ENCODE results near the gene DGKQ. TPM values are rescaled to one million over a fixed set of nuclear protein-coding genes. Genes with fewer than 3 reads are reported as not detected.

Gene DGKQ
- total RNA-seq, 1 experiment from 2014 or later = 12.4 TPM

DNA sequence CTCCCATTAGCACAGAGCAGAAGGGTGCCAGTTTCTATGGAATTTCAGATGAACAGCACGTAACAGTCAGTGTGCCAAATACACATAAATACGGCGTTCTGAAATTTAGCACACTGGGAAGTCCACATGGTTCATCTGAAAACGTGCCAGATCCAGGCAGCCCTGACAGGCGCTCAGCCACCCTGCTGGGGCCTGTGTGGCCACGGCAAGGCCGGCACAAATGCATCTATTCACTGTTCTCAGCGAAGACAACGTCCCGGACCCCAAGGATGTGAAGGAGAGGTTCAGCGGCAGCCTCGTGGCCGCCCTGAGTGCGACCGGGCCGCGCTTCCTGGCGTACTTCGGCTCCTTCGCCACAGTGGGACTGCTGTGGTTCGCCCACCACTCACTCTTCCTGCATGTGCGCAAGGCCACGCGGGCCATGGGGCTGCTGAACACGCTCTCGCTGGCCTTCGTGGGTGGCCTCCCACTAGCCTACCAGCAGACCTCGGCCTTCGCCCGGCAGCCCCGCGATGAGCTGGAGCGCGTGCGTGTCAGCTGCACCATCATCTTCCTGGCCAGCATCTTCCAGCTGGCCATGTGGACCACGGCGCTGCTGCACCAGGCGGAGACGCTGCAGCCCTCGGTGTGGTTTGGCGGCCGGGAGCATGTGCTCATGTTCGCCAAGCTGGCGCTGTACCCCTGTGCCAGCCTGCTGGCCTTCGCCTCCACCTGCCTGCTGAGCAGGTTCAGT, 15.6 kb downstream of the DGKQ start:
- Histone ChIP-seq H2BK120ac (ENCODE audit: low read depth, low read length, poor library complexity, severe bottlenecking) (no peak overlapping the region), H3K9me3 (ENCODE audit: control insufficient read depth, low read depth, low read length) (no peaks in the 10 kb centered on the region), H2AFZ (ENCODE audit: low read length) (no peak overlapping the region), H4K8ac (replicated peaks; ENCODE audit: insufficient read length, low read depth, low read length) (no peak overlapping the region), H4K5ac (ENCODE audit: insufficient read length, low read depth, low read length) (no peak overlapping the region), H3T11ph (ENCODE audit: low read length) (no peak overlapping the region), H3K27me3 (ENCODE audit: insufficient read depth, low read length) (no peaks in the 10 kb centered on the region), H2BK20ac (ENCODE audit: low read depth, low read length, poor library complexity, severe bottlenecking) (no peak overlapping the region), H3K9ac (ENCODE audit: extremely low read depth, insufficient read length, low read length) (no peak overlapping the region), H2AK5ac (ENCODE audit: insufficient read length, low read length) (no peak overlapping the region), H2BK15ac (ENCODE audit: low read depth, low read length) (no peak overlapping the region), H3K79me2 (ENCODE audit: insufficient read depth, low read length) (no peaks in the 10 kb centered on the region), H3K79me1 (ENCODE audit: insufficient read depth, low read depth, low read length, poor library complexity, severe bottlenecking) (no peaks in the 10 kb centered on the region), H3K18ac (ENCODE audit: insufficient read length, low read depth, low read length) (no peak overlapping the region), H3K4me2 (ENCODE audit: insufficient read depth, insufficient read length, low read length) (no peak overlapping the region), H3K14ac (ENCODE audit: insufficient read depth, low read length) (no peak overlapping the region; the same call in 1 of the 2 replicates), H3K23ac (ENCODE audit: insufficient read length, low read depth, low read length) (no peak overlapping the region), H3K23me2 (ENCODE audit: insufficient read length, low read depth, low read length, poor library complexity, severe bottlenecking) (no peaks in the 10 kb centered on the region), H3K56ac (ENCODE audit: insufficient read length, low read depth, low read length) (no peak overlapping the region), H4K91ac (ENCODE audit: insufficient read length, low read depth, low read length) (no peak overlapping the region), H3K4me1 (ENCODE audit: insufficient read depth, low read length) (no peaks in the 10 kb centered on the region), H3K27ac (ENCODE audit: insufficient read length, low read depth, low read length) (no peak overlapping the region), H4K20me1 (ENCODE audit: control insufficient read depth, insufficient read depth, insufficient read length) (no peaks in the 10 kb centered on the region), H2BK12ac (ENCODE audit: insufficient read length, low read depth, low read length) (no peak overlapping the region), H2BK5ac (ENCODE audit: insufficient read length, low read length) (no peak overlapping the region), H3K4ac (ENCODE audit: low read depth, low read length) (no peak overlapping the region)
- no peaks in the 10 kb centered on the region for H3K27me3 Mint-ChIP-seq (ENCODE audit: low read depth)
- no peak overlapping the region; a peak in 1 of 5 replicates for H3K4me3 Mint-ChIP-seq
- no peaks in the 10 kb centered on the region for H3K4me1 Mint-ChIP-seq
- H3K36me3 Mint-ChIP-seq (ENCODE audit: insufficient read depth in 1 of 3, low read depth in 3 of 3) = peaks cover 0 to 5% (median 0%) of the 10 kb centered on the region in 3 experiments; a peak in 1 of 7 replicates
- no CpG with 5 or more reads among the region's 45 CpGs for WGBS (ENCODE audit: extremely low coverage, insufficient read length, low lambda C conversion rate)
- no peak for DNase-seq
- no peaks in the 10 kb centered on the region for H3K9me3 Mint-ChIP-seq
- no peak overlapping the region for H3K27ac Mint-ChIP-seq
- TF ChIP-seq, protein P1, sequence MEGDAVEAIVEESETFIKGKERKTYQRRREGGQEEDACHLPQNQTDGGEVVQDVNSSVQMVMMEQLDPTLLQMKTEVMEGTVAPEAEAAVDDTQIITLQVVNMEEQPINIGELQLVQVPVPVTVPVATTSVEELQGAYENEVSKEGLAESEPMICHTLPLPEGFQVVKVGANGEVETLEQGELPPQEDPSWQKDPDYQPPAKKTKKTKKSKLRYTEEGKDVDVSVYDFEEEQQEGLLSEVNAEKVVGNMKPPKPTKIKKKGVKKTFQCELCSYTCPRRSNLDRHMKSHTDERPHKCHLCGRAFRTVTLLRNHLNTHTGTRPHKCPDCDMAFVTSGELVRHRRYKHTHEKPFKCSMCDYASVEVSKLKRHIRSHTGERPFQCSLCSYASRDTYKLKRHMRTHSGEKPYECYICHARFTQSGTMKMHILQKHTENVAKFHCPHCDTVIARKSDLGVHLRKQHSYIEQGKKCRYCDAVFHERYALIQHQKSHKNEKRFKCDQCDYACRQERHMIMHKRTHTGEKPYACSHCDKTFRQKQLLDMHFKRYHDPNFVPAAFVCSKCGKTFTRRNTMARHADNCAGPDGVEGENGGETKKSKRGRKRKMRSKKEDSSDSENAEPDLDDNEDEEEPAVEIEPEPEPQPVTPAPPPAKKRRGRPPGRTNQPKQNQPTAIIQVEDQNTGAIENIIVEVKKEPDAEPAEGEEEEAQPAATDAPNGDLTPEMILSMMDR (conservative IDR thresholded peaks at IDR 0.05) = no peak

Data from H9 (cell line).